CD14-positive monocyte (primary cell): ENCODE data around the gene ZNF195. TPM values are rescaled to one million over a fixed set of nuclear protein-coding genes. Genes with fewer than 3 reads are reported as not detected.
"Not testable (repeated sequence)": the region's sequence is repeated elsewhere in the genome, so short reads cannot be mapped to it uniquely, and the experiment has no call there.

Source experiments
- DNase-seq, 3 donors: peaks; one replicate each; pipeline ENCODE4 v3.0.0-alpha.2; 2011 to 2022
- H2AFZ ChIP-seq: 2 replicates; pipeline ENCODE4 v1.6.0; 2012; ENCODE audit warnings: mild to moderate bottlenecking, low read depth, low read length, inconsistent platforms; ENCODE audit not compliant: insufficient read depth, poor library complexity, severe bottlenecking
- H3K27ac ChIP-seq, 2 donors: 1 replicate in 1 of 2; 2 replicates in 1 of 2; pipeline ENCODE4 v1.5.1; 2012 to 2013; ENCODE audit warnings: low read length in 2 of 2, control low read depth in 1 of 2, inconsistent platforms in 1 of 2, low read depth in 1 of 2, mild to moderate bottlenecking in 1 of 2
- H3K27me3 ChIP-seq, 2 donors: one replicate each; pipeline versions ENCODE4 v1.6.0 to v1.6.1; 2011 to 2013; ENCODE audit warnings: low read length in 2 of 2; ENCODE audit not compliant: control insufficient read depth in 2 of 2, insufficient read depth in 2 of 2
- H3K36me3 ChIP-seq, 2 donors: replicated peaks in 1 of 2; 1 replicate in 1 of 2; 2 replicates in 1 of 2; pipeline versions ENCODE4 v1.5.1 to v1.6.1; 2012 to 2013; ENCODE audit warnings: low read length in 2 of 2, control low read depth in 1 of 2, inconsistent platforms in 1 of 2, mild to moderate bottlenecking in 1 of 2; ENCODE audit not compliant: insufficient read depth in 2 of 2, control insufficient read depth in 1 of 2
- H3K4me1 ChIP-seq, 2 donors: 1 replicate in 1 of 2; 2 replicates in 1 of 2; pipeline versions ENCODE4 v1.5.1 to v1.6.1; 2012 to 2013; ENCODE audit warnings: low read length in 2 of 2, control low read depth in 1 of 2, inconsistent platforms in 1 of 2, mild to moderate bottlenecking in 1 of 2, moderate library complexity in 1 of 2; ENCODE audit not compliant: insufficient read depth in 2 of 2, control insufficient read depth in 1 of 2
- H3K4me2 ChIP-seq: replicated peaks from 2 replicates; pipeline ENCODE3; 2012; ENCODE audit warnings: low read length, moderate library complexity, mild to moderate bottlenecking; ENCODE audit not compliant: poor library complexity, severe bottlenecking; ENCODE audit errors: extremely low read depth
- H3K4me3 ChIP-seq, 3 experiments: fragments of 200-600 bp in 1 of 3; sonication (generic) in 1 of 3; replicated peaks in 1 of 3; 1 replicate in 2 of 3; 2 replicates in 1 of 3; pipeline ENCODE4 v1.5.1; 2011 to 2013; ENCODE audit warnings: low read length in 3 of 3, mild to moderate bottlenecking in 3 of 3, control low read depth in 2 of 3, low read depth in 2 of 3, inconsistent platforms in 1 of 3, moderate library complexity in 1 of 3
- H3K79me2 ChIP-seq: 2 replicates; pipeline ENCODE4 v1.6.0; 2012; ENCODE audit warnings: mild to moderate bottlenecking, control low read depth, inconsistent platforms, low read length, moderate library complexity; ENCODE audit not compliant: insufficient read depth
- H3K9ac ChIP-seq: 2 replicates; pipeline ENCODE4 v1.6.0; 2017; ENCODE audit warnings: low read length, mild to moderate bottlenecking; ENCODE audit not compliant: insufficient read depth, poor library complexity, severe bottlenecking
- H3K9me3 ChIP-seq, 2 donors: replicated peaks in 1 of 2; 1 replicate in 1 of 2; 2 replicates in 1 of 2; pipeline versions ENCODE4 v1.5.1 to v1.6.1; 2012 to 2013; ENCODE audit warnings: low read length in 2 of 2, control low read depth in 1 of 2; ENCODE audit not compliant: control insufficient read depth in 1 of 2, insufficient read depth in 1 of 2
- H4K20me1 ChIP-seq: 2 replicates; pipeline ENCODE4 v1.6.0; 2012; ENCODE audit warnings: mild to moderate bottlenecking, low read length, control low read depth, moderate library complexity; ENCODE audit not compliant: insufficient read depth
- H3K27ac Mint-ChIP-seq, 7 donors: one replicate each; pipeline ENCODE4 v1.8.0; 2020; ENCODE audit warnings: mild to moderate bottlenecking in 7 of 7, mixed read lengths in 7 of 7, moderate library complexity in 6 of 7, inconsistent platforms in 2 of 7
- H3K27me3 Mint-ChIP-seq, 3 donors: one replicate each; pipeline ENCODE4 v1.8.0; 2021 to 2022; ENCODE audit warnings: low read depth in 3 of 3, mild to moderate bottlenecking in 3 of 3, mixed read lengths in 3 of 3, moderate library complexity in 3 of 3, inconsistent platforms in 1 of 3
- H3K36me3 Mint-ChIP-seq, 2 donors: one replicate each; pipeline ENCODE4 v1.8.0; 2020; ENCODE audit warnings: mixed read lengths in 2 of 2, inconsistent platforms in 1 of 2, mild to moderate bottlenecking in 1 of 2
- H3K4me1 Mint-ChIP-seq: one replicate; pipeline ENCODE4 v1.8.0; 2020; ENCODE audit warnings: mild to moderate bottlenecking, mixed read lengths
- H3K4me3 Mint-ChIP-seq, 2 donors: one replicate each; pipeline ENCODE4 v1.8.0; 2020; ENCODE audit warnings: mild to moderate bottlenecking in 2 of 2, mixed read lengths in 2 of 2, moderate library complexity in 1 of 2
- H3K9me3 Mint-ChIP-seq, 7 donors: one replicate each; pipeline ENCODE4 v1.8.0; 2020 to 2022; ENCODE audit warnings: mixed read lengths in 7 of 7, mild to moderate bottlenecking in 6 of 7, moderate library complexity in 6 of 7, inconsistent platforms in 2 of 7
- CTCF ChIP-seq: fragments of 200-600 bp; IDR thresholded peaks from one replicate; pipeline ENCODE4 v1.8.0; 2022; ENCODE audit warnings: antibody characterized with exemption, mild to moderate bottlenecking
- WGBS: methylation state at CpG from one replicate; pipeline ENCODE4 v1.1.5; 2013; ENCODE audit warnings: missing lambda C conversion rate; ENCODE audit not compliant: insufficient coverage; 5-methylcytosine and 5-hydroxymethylcytosine counted together
- intact Hi-C, 2 donors: fragments of 100-400 bp; cut with micrococcal nuclease; formaldehyde crosslinking; loops; one replicate each; pipeline versions ENCODE4 v1.15.0 to v1.15.1; 2023
- polyA plus RNA-seq, 3 donors: library from polyadenylated mRNA; depleted of rRNA in 1 of 3; unstranded in 2 of 3; stranded (reverse) in 1 of 3; fragments of 300-500 nt in 2 of 3; fragments of >200 nt in 1 of 3; fragmentation: Illumina TruSeq in 2 of 3; gene quantifications; 1 replicate in 2 of 3; 2 replicates in 1 of 3; pipeline ENCODE4 v1.2.3, GENCODE V29; 2012 to 2021

Gene ZNF195
- polyA plus RNA-seq, 3 donors, result 10.7 to 24.7 (median 13.5) TPM

- H3K4me3 ChIP-seq, H2AFZ ChIP-seq, H3K4me1 Mint-ChIP-seq, H4K20me1 ChIP-seq, intact Hi-C loops, H3K36me3 ChIP-seq, H3K4me1 ChIP-seq, H3K27me3 ChIP-seq, H3K4me3 Mint-ChIP-seq, H3K9ac ChIP-seq, H3K79me2 ChIP-seq, H3K9me3 ChIP-seq, H3K27ac ChIP-seq, H3K36me3 Mint-ChIP-seq, H3K27me3 Mint-ChIP-seq, H3K4me2 ChIP-seq, DNase-seq, H3K9me3 Mint-ChIP-seq: not testable (repeated sequence)
- WGBS, result no CpG with 5 or more reads among the region's 7 CpGs
- H3K27ac Mint-ChIP-seq, result peak overlapping the region in 1 of 7 donors; percentile 40
Measured at GRCh38 chr11:3415301-3415700, 36.4 kb upstream of the ZNF195 start.

GRCh38 chr11:3413666-3414065 lies 34.7 kb upstream of the ZNF195 start:
- H3K9ac ChIP-seq, DNase-seq, H3K79me2 ChIP-seq, H3K4me1 Mint-ChIP-seq, H3K9me3 ChIP-seq, H3K4me2 ChIP-seq, intact Hi-C loops, H3K9me3 Mint-ChIP-seq, H2AFZ ChIP-seq, H3K4me1 ChIP-seq, H3K27me3 ChIP-seq, H3K4me3 Mint-ChIP-seq, H3K36me3 Mint-ChIP-seq, H4K20me1 ChIP-seq, H3K4me3 ChIP-seq, H3K27ac ChIP-seq, H3K36me3 ChIP-seq, H3K27me3 Mint-ChIP-seq: not testable (repeated sequence)
- peak overlapping the region in 1 of 7 donors; percentile 41 for H3K27ac Mint-ChIP-seq
- WGBS, result 94% methylated on average over 19 of the region's 24 CpGs

GRCh38 chr11:3412837-3413236 lies 33.9 kb upstream of the ZNF195 start:
- H3K4me1 Mint-ChIP-seq, result peaks cover 4% of the 10 kb centered on the region
- no peak overlapping the region for H2AFZ ChIP-seq
- H3K9me3 Mint-ChIP-seq, result no peaks in the 10 kb centered on the region
- H3K36me3 ChIP-seq, result no peaks in the 10 kb centered on the region
- H4K20me1 ChIP-seq, result no peaks in the 10 kb centered on the region
- H3K36me3 Mint-ChIP-seq, result no peaks in the 10 kb centered on the region
- no peak for TF ChIP-seq CTCF
- H3K4me1 ChIP-seq, result no peaks in the 10 kb centered on the region
- H3K9ac ChIP-seq, result no peak overlapping the region
- H3K27me3 Mint-ChIP-seq, result peaks cover 3 to 9% (median 3%) of the 10 kb centered on the region in 3 donors
- no peaks in the 10 kb centered on the region for H3K27me3 ChIP-seq
- H3K4me3 Mint-ChIP-seq, result no peak overlapping the region
- no peaks in the 10 kb centered on the region for H3K9me3 ChIP-seq
- no peak overlapping the region for H3K27ac ChIP-seq
- H3K79me2 ChIP-seq, result no peaks in the 10 kb centered on the region
- H3K4me3 ChIP-seq, result no peak overlapping the region
- intact Hi-C loops, result no loop called here
- no peak for DNase-seq
- WGBS, result 74% methylated on average over 10 of the region's 15 CpGs
- no peak overlapping the region for H3K4me2 ChIP-seq
- no peak overlapping the region for H3K27ac Mint-ChIP-seq
